CD4-positive, alpha-beta T cell treated with Interleukin-15 for 1 hour (primary cell): ENCODE measurements around the gene SLC4A2.

ENCODE experiments used
- DNase-seq: peaks from one replicate; pipeline ENCODE4 v3.0.0-alpha.2; 2020

Gene SLC4A2

GRCh38 chr7:151118108-151119054 lies 59.0 kb downstream of the SLC4A2 start:
- DNase-seq: no peak

- no peak for DNase-seq
These were observed 59.6 kb downstream of the SLC4A2 start for GRCh38 chr7:151119055-151119415.

- DNase-seq: no peak
These were observed 60.5 kb downstream of the SLC4A2 start for GRCh38 chr7:151119902-151120301.

- DNase-seq: no peak
These were observed 61.5 kb downstream of the SLC4A2 start for GRCh38 chr7:151120896-151121295.

- no peak for DNase-seq
These were observed 62.2 kb downstream of the SLC4A2 start for GRCh38 chr7:151121380-151122170.

- DNase-seq: no peak
These were observed 62.9 kb downstream of the SLC4A2 start for GRCh38 chr7:151122276-151122675.

- DNase-seq: no peak
These were observed 63.4 kb downstream of the SLC4A2 start for GRCh38 chr7:151122796-151123157.

GRCh38 chr7:151123158-151123821 lies 63.9 kb downstream of the SLC4A2 start:
- DNase-seq: no peak

GRCh38 chr7:151123822-151124464 lies 64.6 kb downstream of the SLC4A2 start:
- peak; percentile 79 for DNase-seq

- no peak for DNase-seq
These were observed 65.1 kb downstream of the SLC4A2 start for GRCh38 chr7:151124481-151124880.

GRCh38 chr7:151124899-151125399 lies 65.6 kb downstream of the SLC4A2 start:
- no peak for DNase-seq

GRCh38 chr7:151125470-151125845 lies 66.1 kb downstream of the SLC4A2 start:
- DNase-seq: no peak

- DNase-seq: no peak
These were observed 66.6 kb downstream of the SLC4A2 start for GRCh38 chr7:151125846-151126481.
